Liver (tissue), 9 donors: ENCODE data around the gene DCAF4. TPM values are rescaled to one million over a fixed set of nuclear protein-coding genes. Genes with fewer than 3 reads are reported as not detected.

Experiments
- DNase-seq: peaks from one replicate; pipeline ENCODE4 v3.0.0-alpha.2; 2017; ENCODE audit warnings: low spot score
- H3K27ac ChIP-seq, 2 donors: one replicate each; pipeline ENCODE4 v1.7.0; 2013; ENCODE audit warnings: inconsistent platforms in 2 of 2, low read length in 2 of 2, control low read depth in 1 of 2, low read depth in 1 of 2, mild to moderate bottlenecking in 1 of 2
- H3K27me3 ChIP-seq, 4 donors: one replicate each; pipeline versions ENCODE4 v1.6.1 to v1.7.0; 2013; ENCODE audit warnings: low read length in 3 of 4, inconsistent platforms in 1 of 4, mild to moderate bottlenecking in 1 of 4, moderate library complexity in 1 of 4; ENCODE audit not compliant: control insufficient read depth in 4 of 4, insufficient read depth in 4 of 4
- H3K36me3 ChIP-seq, 4 donors: one replicate each; pipeline versions ENCODE4 v1.6.1 to v1.7.0; 2013; ENCODE audit warnings: low read length in 3 of 4, mild to moderate bottlenecking in 3 of 4, low read depth in 1 of 4, moderate library complexity in 1 of 4; ENCODE audit not compliant: control insufficient read depth in 4 of 4, insufficient read depth in 3 of 4
- H3K4me1 ChIP-seq, 4 donors: one replicate each; pipeline versions ENCODE4 v1.6.1 to v1.7.0; 2013; ENCODE audit warnings: low read length in 3 of 4, mild to moderate bottlenecking in 3 of 4, moderate library complexity in 1 of 4; ENCODE audit not compliant: control insufficient read depth in 4 of 4, insufficient read depth in 4 of 4
- H3K4me3 ChIP-seq, 3 donors: one replicate each; pipeline versions ENCODE4 v1.6.1 to v1.7.0; 2013; ENCODE audit warnings: low read length in 3 of 3, control low read depth in 1 of 3, low read depth in 1 of 3, mild to moderate bottlenecking in 1 of 3
- H3K9ac ChIP-seq, 2 donors: one replicate each; pipeline ENCODE4 v1.7.0; 2013; ENCODE audit warnings: low read length in 2 of 2, mild to moderate bottlenecking in 2 of 2, moderate library complexity in 2 of 2, control low read depth in 1 of 2, low read depth in 1 of 2
- H3K9me3 ChIP-seq, 4 donors: one replicate each; pipeline versions ENCODE4 v1.6.1 to v1.7.0; 2013; ENCODE audit warnings: low read length in 3 of 4; ENCODE audit not compliant: control insufficient read depth in 4 of 4
- EGR1 ChIP-seq, 2 donors: IDR thresholded peaks; 2 replicates each; pipeline ENCODE4 v1.6.1; 2016 to 2018; ENCODE audit warnings: antibody characterized with exemption in 2 of 2, low read depth in 2 of 2
- FOXA1 ChIP-seq: IDR thresholded peaks from 2 replicates; pipeline ENCODE4 v1.6.1; 2016; ENCODE audit warnings: antibody characterized with exemption
- FOXA2 ChIP-seq: IDR thresholded peaks from 2 replicates; pipeline ENCODE4 v1.6.1; 2016; ENCODE audit warnings: antibody characterized with exemption
- GABPA ChIP-seq, 2 donors: IDR thresholded peaks in 1 of 2; conservative IDR thresholded peaks in 1 of 2; 2 replicates each; pipeline ENCODE4 v1.6.1; 2016; ENCODE audit warnings: antibody characterized with exemption in 2 of 2, mild to moderate bottlenecking in 1 of 2, moderate library complexity in 1 of 2
- HNF4A ChIP-seq, 2 donors: conservative IDR thresholded peaks; 2 replicates each; pipeline ENCODE4 v1.6.1; 2016; ENCODE audit warnings: antibody characterized with exemption in 2 of 2, mild to moderate bottlenecking in 2 of 2
- HNF4G ChIP-seq: IDR thresholded peaks from 2 replicates; pipeline ENCODE4 v1.6.1; 2016; ENCODE audit warnings: antibody characterized with exemption
- JUND ChIP-seq, 2 donors: IDR thresholded peaks; 2 replicates each; pipeline ENCODE4 v1.6.1; 2016; ENCODE audit warnings: antibody characterized with exemption in 2 of 2
- NR2F2 ChIP-seq: IDR thresholded peaks from 2 replicates; pipeline ENCODE4 v1.6.1; 2016; ENCODE audit warnings: antibody characterized with exemption
- RAD21 ChIP-seq, 2 donors: IDR thresholded peaks; 2 replicates each; pipeline ENCODE4 v1.6.1; 2016; ENCODE audit warnings: antibody characterized with exemption in 2 of 2, mild to moderate bottlenecking in 2 of 2
- RXRA ChIP-seq, 2 donors: IDR thresholded peaks; 2 replicates each; pipeline ENCODE4 v1.6.1; 2017 to 2018; ENCODE audit warnings: antibody characterized with exemption in 2 of 2, mild to moderate bottlenecking in 1 of 2
- SP1 ChIP-seq: IDR thresholded peaks from 2 replicates; pipeline ENCODE4 v1.6.1; 2018; ENCODE audit warnings: antibody characterized with exemption, mild to moderate bottlenecking
- TAF1 ChIP-seq: conservative IDR thresholded peaks from 2 replicates; pipeline ENCODE4 v1.6.1; 2016; ENCODE audit warnings: antibody characterized with exemption, mild to moderate bottlenecking
- YY1 ChIP-seq: IDR thresholded peaks from 2 replicates; pipeline ENCODE4 v1.6.1; 2016; ENCODE audit warnings: antibody characterized with exemption, mild to moderate bottlenecking
- WGBS: extraction: QIAGEN DNeasy Blood & Tissue Kit; methylation state at CpG from one replicate; pipeline ENCODE4 v1.1.7; 2013; 5-methylcytosine and 5-hydroxymethylcytosine counted together
- polyA plus RNA-seq, 2 donors: library from polyadenylated mRNA; stranded (reverse) in 1 of 2; unstranded in 1 of 2; fragments of 200-250 nt in 1 of 2; fragments of >200 nt in 1 of 2; fragmentation: Nextera tagmentation in 1 of 2; extraction: Ambion mirVana in 1 of 2; gene quantifications; one replicate each; pipeline versions ENCODE4 v1.2.1 to v1.2.3, GENCODE V29; 2013 to 2015
- total RNA-seq, 2 donors: library from RNA; depleted of rRNA; stranded (reverse); fragments of >200 nt; gene quantifications; one replicate each; pipeline ENCODE4 v1.2.3, GENCODE V29; 2014
- TF ChIP-seq, protein P1 (sequence below): IDR thresholded peaks from 2 replicates; pipeline ENCODE4 v1.6.1; 2016; ENCODE audit warnings: antibody characterized with exemption
- TF ChIP-seq, protein P2 (sequence below): IDR thresholded peaks from 2 replicates; pipeline ENCODE4 v1.6.1; 2016; ENCODE audit warnings: antibody characterized with exemption
- TF ChIP-seq, protein P3 (sequence below): IDR thresholded peaks from 2 replicates; pipeline ENCODE4 v1.6.1; 2016; ENCODE audit warnings: antibody characterized with exemption, mild to moderate bottlenecking
- TF ChIP-seq, protein P4 (sequence below): IDR thresholded peaks from 2 replicates; pipeline ENCODE4 v1.6.1; 2016; ENCODE audit warnings: antibody characterized with exemption
- TF ChIP-seq, protein P5 (sequence below): fragments of 150-350 bp; IDR thresholded peaks from 2 replicates; pipeline ENCODE4 v1.5.1; 2017; ENCODE audit warnings: improper control_type of control experiment, low read depth, low read length; ENCODE audit not compliant: missing input control
- donor health status: healthy.
- donor health status: healthy.
- donor health status: healthy.
- donor health status: healthy.
- donor health status: healthy.

DCAF4 gene
- total and polyA plus RNA-seq, 4 donors, result 3.5 to 11.0 (median 6.1) TPM

DNA sequence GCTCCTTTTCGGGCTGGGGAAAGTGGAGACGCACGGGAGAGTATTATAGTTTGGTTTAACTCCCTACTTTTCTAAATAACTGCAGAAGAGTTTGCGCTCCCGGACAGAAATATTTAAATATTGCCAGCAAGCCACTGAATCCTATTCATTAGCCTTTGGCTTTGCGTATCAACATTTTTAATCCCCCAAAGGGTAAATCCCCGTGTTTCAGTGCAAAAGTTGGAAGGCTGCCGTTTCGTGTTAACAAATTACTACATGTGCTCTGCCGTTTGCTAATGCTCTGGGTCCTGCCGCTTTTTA is 32.0 kb upstream of the DCAF4 start:
- peak overlapping the region; percentile 65 to 80 for H3K27ac ChIP-seq

DNA sequence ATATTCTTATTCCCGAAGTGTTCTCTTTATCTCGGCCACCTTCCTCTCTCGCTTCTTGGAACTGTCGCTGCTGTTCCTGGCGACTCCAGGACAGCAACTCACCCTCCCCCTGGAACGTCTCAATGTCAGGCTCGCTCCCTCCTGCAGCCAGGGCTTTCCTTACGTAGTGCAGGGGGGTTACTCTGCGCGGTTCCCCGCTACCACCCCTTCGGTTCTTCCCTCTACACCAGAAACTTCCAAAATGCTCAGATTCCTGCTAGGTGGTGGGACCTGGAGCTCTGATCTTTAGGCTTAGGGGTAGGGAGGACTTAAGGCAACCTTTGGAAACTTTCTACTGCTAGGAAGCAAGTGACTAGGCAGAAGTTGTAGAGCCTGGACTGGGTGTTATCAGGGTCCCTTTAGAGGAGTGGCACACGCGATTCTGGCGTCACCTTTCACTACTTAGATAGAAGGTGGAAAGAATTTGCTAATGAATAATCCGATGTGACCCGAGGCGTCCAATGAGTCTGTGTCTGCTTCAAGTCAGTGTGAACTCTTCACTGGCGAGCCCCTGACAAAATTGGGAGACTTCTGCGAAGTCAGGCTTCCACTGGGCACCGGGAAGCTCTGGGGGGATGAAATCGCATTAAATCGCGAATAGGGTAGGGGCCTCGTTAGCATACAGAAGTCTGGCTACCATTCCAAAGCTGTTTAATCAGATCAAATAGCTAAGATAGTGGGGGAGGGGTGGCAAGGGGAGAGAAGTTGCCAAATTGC is 31.5 kb upstream of the DCAF4 start:
- no peaks in the 10 kb centered on the region for H3K27me3 ChIP-seq
- TF ChIP-seq SP1 (no peak), RXRA (IDR thresholded peaks at IDR 0.05) (peak in 1 of 2 donors; percentile 33), EGR1 (IDR thresholded peaks at IDR 0.05; ENCODE audit: low read depth in 2 of 2) (no peak), FOXA2 (no peak), NR2F2 (no peak), TAF1 (peak; percentile 2), FOXA1 (no peak), HNF4A (conservative IDR thresholded peaks at IDR 0.05) (peak; percentile 13 to 28), HNF4G (no peak), GABPA (IDR thresholded peaks at IDR 0.05 in 1 of 2, conservative IDR thresholded peaks at IDR 0.05 in 1 of 2) (no peak), JUND (IDR thresholded peaks at IDR 0.05) (peak in 1 of 2 donors; percentile 8), YY1 (no peak), RAD21 (IDR thresholded peaks at IDR 0.05) (no peak)
- TF ChIP-seq, protein P1, sequence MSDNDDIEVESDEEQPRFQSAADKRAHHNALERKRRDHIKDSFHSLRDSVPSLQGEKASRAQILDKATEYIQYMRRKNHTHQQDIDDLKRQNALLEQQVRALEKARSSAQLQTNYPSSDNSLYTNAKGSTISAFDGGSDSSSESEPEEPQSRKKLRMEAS, result no peak
- TF ChIP-seq, protein P2, sequence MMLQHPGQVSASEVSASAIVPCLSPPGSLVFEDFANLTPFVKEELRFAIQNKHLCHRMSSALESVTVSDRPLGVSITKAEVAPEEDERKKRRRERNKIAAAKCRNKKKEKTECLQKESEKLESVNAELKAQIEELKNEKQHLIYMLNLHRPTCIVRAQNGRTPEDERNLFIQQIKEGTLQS, result no peak
- TF ChIP-seq, protein P3, sequence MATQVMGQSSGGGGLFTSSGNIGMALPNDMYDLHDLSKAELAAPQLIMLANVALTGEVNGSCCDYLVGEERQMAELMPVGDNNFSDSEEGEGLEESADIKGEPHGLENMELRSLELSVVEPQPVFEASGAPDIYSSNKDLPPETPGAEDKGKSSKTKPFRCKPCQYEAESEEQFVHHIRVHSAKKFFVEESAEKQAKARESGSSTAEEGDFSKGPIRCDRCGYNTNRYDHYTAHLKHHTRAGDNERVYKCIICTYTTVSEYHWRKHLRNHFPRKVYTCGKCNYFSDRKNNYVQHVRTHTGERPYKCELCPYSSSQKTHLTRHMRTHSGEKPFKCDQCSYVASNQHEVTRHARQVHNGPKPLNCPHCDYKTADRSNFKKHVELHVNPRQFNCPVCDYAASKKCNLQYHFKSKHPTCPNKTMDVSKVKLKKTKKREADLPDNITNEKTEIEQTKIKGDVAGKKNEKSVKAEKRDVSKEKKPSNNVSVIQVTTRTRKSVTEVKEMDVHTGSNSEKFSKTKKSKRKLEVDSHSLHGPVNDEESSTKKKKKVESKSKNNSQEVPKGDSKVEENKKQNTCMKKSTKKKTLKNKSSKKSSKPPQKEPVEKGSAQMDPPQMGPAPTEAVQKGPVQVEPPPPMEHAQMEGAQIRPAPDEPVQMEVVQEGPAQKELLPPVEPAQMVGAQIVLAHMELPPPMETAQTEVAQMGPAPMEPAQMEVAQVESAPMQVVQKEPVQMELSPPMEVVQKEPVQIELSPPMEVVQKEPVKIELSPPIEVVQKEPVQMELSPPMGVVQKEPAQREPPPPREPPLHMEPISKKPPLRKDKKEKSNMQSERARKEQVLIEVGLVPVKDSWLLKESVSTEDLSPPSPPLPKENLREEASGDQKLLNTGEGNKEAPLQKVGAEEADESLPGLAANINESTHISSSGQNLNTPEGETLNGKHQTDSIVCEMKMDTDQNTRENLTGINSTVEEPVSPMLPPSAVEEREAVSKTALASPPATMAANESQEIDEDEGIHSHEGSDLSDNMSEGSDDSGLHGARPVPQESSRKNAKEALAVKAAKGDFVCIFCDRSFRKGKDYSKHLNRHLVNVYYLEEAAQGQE, result peak; percentile 28
- TF ChIP-seq, protein P4, sequence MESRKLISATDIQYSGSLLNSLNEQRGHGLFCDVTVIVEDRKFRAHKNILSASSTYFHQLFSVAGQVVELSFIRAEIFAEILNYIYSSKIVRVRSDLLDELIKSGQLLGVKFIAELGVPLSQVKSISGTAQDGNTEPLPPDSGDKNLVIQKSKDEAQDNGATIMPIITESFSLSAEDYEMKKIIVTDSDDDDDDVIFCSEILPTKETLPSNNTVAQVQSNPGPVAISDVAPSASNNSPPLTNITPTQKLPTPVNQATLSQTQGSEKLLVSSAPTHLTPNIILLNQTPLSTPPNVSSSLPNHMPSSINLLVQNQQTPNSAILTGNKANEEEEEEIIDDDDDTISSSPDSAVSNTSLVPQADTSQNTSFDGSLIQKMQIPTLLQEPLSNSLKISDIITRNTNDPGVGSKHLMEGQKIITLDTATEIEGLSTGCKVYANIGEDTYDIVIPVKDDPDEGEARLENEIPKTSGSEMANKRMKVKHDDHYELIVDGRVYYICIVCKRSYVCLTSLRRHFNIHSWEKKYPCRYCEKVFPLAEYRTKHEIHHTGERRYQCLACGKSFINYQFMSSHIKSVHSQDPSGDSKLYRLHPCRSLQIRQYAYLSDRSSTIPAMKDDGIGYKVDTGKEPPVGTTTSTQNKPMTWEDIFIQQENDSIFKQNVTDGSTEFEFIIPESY, result no peak
- TF ChIP-seq, protein P5, sequence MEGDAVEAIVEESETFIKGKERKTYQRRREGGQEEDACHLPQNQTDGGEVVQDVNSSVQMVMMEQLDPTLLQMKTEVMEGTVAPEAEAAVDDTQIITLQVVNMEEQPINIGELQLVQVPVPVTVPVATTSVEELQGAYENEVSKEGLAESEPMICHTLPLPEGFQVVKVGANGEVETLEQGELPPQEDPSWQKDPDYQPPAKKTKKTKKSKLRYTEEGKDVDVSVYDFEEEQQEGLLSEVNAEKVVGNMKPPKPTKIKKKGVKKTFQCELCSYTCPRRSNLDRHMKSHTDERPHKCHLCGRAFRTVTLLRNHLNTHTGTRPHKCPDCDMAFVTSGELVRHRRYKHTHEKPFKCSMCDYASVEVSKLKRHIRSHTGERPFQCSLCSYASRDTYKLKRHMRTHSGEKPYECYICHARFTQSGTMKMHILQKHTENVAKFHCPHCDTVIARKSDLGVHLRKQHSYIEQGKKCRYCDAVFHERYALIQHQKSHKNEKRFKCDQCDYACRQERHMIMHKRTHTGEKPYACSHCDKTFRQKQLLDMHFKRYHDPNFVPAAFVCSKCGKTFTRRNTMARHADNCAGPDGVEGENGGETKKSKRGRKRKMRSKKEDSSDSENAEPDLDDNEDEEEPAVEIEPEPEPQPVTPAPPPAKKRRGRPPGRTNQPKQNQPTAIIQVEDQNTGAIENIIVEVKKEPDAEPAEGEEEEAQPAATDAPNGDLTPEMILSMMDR, result no peak
- H3K4me1 ChIP-seq, result peaks cover 3 to 28% (median 15%) of the 10 kb centered on the region in 4 donors
- WGBS, result 3% methylated on average over 25 of the region's 25 CpGs
- peak; percentile 49 for DNase-seq
- no peaks in the 10 kb centered on the region for H3K9me3 ChIP-seq
- H3K27ac ChIP-seq, result peak overlapping the region; percentile 65 to 80
- H3K9ac ChIP-seq, result peak overlapping the region; percentile 68 to 81
- no peaks in the 10 kb centered on the region for H3K36me3 ChIP-seq
- peak overlapping the region; percentile 65 to 96 (median 83) for H3K4me3 ChIP-seq

More for the DNA sequence above, 32.0 kb upstream of the DCAF4 start:
- H3K27me3 ChIP-seq, result no peaks in the 10 kb centered on the region
- TF ChIP-seq HNF4G (no peak), NR2F2 (no peak), RAD21 (IDR thresholded peaks at IDR 0.05) (no peak), SP1 (no peak), GABPA (IDR thresholded peaks at IDR 0.05 in 1 of 2, conservative IDR thresholded peaks at IDR 0.05 in 1 of 2) (no peak)
- no peaks in the 10 kb centered on the region for H3K9me3 ChIP-seq
- under 1% methylated on average over 11 of the region's 11 CpGs for WGBS
- peaks cover 3 to 28% (median 15%) of the 10 kb centered on the region in 4 donors for H3K4me1 ChIP-seq
- peak overlapping the region; percentile 68 to 81 for H3K9ac ChIP-seq
- no peak for DNase-seq
- H3K36me3 ChIP-seq, result no peaks in the 10 kb centered on the region
- peak overlapping the region; percentile 65 to 96 (median 83) for H3K4me3 ChIP-seq
